ES-I3 (cell line): ENCODE data around the gene GRK3.

Experiments
- H3K36me3 ChIP-seq: 2 replicates; pipeline ENCODE4 v1.6.1; 2013; ENCODE audit warnings: mild to moderate bottlenecking, low read length, control low read depth, moderate library complexity; ENCODE audit not compliant: insufficient read depth
- H3K4me1 ChIP-seq: 2 replicates; pipeline ENCODE4 v1.6.1; 2013; ENCODE audit warnings: mild to moderate bottlenecking, control low read depth, low read length; ENCODE audit not compliant: insufficient read depth
- H3K9ac ChIP-seq: 2 replicates; pipeline ENCODE4 v1.6.1; 2013; ENCODE audit warnings: low read depth, mild to moderate bottlenecking, low read length, moderate library complexity
- H3K9me3 ChIP-seq: 2 replicates; pipeline ENCODE4 v1.6.1; 2013; ENCODE audit warnings: mild to moderate bottlenecking, low read length, moderate library complexity; ENCODE audit not compliant: control insufficient read depth, insufficient read depth

The GRK3 gene

DNA sequence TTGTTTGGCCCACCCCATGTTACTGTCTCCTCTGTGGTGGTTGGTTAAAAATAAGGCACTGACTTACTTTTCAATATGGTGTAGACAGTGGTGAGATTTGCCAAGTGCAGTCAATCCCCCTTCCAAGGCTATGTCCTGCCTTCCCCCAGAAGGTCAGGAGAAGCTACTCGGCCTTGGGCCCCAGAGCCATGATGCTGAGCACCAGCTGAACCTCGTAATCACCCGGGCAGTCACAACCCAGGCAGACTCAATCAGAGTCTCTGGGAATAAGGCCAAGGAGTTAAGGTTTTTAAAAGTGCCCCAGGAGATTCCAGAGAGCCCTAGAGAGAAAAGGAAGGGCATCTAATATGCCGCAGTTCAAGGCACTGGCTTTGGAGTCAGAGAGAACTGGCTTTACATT lies 201.3 kb downstream of the GRK3 start:
- Histone ChIP-seq H3K9me3 (0 out of 2 replicates have a peak, but pooled peaks cover 2% of the 10 kb centered on the region), H3K9ac (no peak overlapping the region), H3K4me1 (no peaks in the 10 kb centered on the region), H3K36me3 (no peaks in the 10 kb centered on the region)

DNA sequence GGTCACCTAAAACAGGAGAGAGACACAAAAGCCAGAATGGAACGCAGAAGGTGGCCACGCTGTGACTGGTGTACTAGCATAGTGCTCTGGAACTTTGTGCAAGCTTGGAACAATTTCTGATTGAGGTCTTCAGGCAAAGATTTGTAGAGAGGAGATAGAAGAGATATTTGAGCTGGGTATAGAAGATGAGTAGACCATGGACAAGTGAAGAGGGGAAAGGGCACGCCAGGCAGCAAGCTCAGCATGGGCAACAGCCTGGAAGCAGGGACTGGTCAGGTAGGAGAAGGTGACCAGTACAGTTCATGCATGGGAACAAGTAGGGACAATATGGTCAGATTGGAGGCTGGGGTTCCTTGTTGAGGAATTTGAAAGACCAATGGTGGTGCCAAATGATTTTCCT lies 201.9 kb downstream of the GRK3 start:
- H3K4me1 ChIP-seq = no peaks in the 10 kb centered on the region
- H3K9ac ChIP-seq = no peak overlapping the region
- H3K36me3 ChIP-seq = no peaks in the 10 kb centered on the region
- H3K9me3 ChIP-seq = 0 out of 2 replicates have a peak, but pooled peaks cover 2% of the 10 kb centered on the region

DNA sequence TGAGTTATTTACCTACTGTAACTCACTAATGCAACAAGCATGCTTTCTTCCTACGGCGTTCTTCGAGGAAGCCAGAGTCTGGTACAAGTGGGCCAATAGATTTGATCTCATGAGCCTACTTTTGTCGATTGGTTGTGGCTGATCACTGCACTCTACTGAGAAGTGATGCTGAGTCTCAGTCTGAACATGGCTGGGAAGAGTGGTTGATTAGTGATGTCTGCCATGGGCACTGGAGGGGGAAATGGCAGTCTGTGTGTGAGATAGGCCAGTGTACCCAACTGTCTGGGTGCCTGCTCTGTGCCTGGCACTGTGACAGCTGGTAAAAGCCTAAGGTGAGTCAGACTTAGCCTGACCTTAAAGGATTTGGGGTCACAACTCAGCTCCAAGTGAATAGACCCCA lies 205.9 kb downstream of the GRK3 start:
- Histone ChIP-seq H3K9me3 (0 out of 2 replicates have a peak, but pooled peaks cover 2% of the 10 kb centered on the region), H3K4me1 (no peaks in the 10 kb centered on the region), H3K36me3 (no peaks in the 10 kb centered on the region), H3K9ac (no peak overlapping the region)

DNA sequence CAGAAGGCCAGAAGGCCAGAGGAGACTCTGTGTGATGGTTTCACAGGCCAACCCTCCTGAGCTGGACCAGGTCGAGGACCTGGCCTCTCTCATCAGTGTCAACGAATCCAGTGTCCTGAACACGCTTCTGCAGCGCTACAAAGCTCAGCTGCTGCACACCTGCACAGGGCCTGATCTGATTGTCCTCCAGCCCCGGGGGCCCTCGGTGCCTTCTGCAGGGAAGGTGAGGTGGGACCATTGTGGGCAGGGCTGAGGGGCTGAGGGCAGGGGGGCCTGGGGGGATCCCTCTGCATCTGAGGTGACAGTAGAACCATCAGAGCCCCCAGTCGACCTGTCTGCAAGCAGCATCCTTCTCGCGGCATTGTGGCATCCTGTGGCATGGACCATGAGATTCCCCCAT lies 207.8 kb downstream of the GRK3 start:
- Histone ChIP-seq H3K4me1 (no peaks in the 10 kb centered on the region), H3K9me3 (no peaks in the 10 kb centered on the region), H3K36me3 (no peaks in the 10 kb centered on the region), H3K9ac (no peak overlapping the region)

DNA sequence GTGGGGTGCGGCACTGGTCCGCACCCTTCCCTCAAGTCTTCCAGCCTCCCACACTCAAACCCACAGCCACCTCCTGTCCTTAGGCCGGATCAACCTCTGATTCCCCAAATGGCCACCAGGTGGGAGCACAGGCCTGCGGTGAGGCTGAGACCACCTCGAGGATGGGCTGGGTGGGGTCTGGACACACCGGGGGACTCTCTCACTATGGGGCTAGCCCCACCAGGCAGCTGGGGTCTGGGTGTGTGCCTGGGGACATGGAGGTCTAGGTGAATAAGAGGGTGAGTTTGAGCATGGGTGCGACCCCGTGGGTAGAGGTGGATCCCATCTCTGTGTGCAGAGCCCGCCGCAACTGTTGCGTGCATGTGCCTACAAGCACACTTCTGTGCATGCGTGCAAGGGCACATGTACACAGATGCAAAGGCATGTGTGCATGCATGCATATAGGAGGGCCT lies 210.1 kb downstream of the GRK3 start:
- H3K36me3 ChIP-seq = no peaks in the 10 kb centered on the region
- H3K9me3 ChIP-seq = no peaks in the 10 kb centered on the region

DNA sequence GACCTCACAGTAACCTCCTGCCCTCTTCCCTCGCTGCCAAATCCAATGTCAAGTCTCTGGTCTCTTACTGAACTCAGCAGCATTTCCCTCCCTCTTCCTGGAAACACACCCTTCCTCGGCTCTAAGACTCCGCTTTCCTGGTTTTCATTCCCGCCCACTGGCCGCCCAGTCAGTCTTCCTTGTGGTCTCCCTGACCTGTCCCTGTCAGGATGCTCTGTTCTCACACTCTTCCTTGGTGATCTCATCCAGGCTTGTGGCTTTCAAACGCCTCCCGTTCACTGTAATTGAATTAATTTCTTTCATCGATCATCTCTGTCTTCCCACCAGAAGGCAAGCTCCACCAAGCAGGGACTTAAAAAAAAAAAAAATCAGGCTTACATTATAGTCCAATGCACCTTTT lies 211.1 kb downstream of the GRK3 start:
- Histone ChIP-seq H3K9me3 (no peaks in the 10 kb centered on the region), H3K36me3 (no peaks in the 10 kb centered on the region), H3K4me1 (no peaks in the 10 kb centered on the region), H3K9ac (no peak overlapping the region)

More for the DNA sequence above, 210.1 kb downstream of the GRK3 start:
- no peaks in the 10 kb centered on the region for H3K4me1 ChIP-seq
- no peak overlapping the region for H3K9ac ChIP-seq

DNA sequence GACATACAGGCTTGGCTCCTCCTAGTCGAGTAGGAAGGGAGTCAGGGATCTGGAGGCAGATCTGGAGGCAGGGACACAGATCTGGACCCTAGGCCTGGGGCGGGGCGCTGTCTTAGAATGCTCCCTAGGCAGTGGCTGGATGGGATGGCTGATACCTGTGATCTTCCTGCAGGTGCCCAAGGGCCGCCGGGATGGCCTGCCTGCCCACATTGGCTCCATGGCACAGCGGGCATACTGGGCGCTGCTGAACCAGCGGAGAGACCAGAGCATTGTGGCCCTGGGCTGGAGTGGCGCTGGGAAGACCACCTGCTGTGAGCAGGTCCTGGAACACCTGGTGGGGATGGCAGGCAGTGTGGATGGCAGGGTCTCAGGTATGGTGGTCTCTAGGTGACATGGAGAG lies 212.9 kb downstream of the GRK3 start:
- Histone ChIP-seq H3K4me1 (no peaks in the 10 kb centered on the region), H3K36me3 (no peaks in the 10 kb centered on the region), H3K9ac (no peak overlapping the region), H3K9me3 (no peaks in the 10 kb centered on the region)

DNA sequence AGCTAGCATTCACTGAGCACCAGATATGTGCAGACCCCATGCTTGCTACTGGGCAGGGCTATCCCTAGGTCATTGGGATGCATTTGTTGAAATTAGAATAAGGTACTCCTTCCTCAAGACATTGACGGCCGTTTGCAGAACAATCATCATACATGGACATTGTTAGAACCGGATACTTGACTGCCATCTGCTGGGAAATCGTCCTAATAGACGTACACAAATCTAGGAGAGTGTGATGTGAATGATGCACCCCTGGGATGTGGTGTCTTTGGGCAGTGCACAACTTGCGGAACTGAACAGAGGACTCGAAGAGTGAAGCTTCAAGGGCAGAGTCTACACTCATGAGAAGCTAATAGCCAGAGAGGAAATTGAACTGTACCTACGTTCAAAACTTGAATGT lies 213.4 kb downstream of the GRK3 start:
- Histone ChIP-seq H3K36me3 (no peaks in the 10 kb centered on the region), H3K9me3 (no peaks in the 10 kb centered on the region), H3K9ac (no peak overlapping the region), H3K4me1 (no peaks in the 10 kb centered on the region)
